HepG2 (cell line): ENCODE results near the gene MTFP1. TPM values are rescaled to one million over a fixed set of nuclear protein-coding genes. Genes with fewer than 3 reads are reported as not detected.

Experiments
- BCL6 ChIP-seq: IDR thresholded peaks from 2 replicates; pipeline ENCODE4 v1.6.1; 2016; ENCODE audit warnings: missing genetic modification reagents, missing compliant biosample characterization
- DMAP1 ChIP-seq: IDR thresholded peaks from 2 replicates; pipeline ENCODE4 v1.6.1; 2016
- ELF3 ChIP-seq: IDR thresholded peaks from 2 replicates; pipeline ENCODE4 v1.6.1; 2016; ENCODE audit warnings: missing genetic modification reagents, missing compliant biosample characterization
- ETV6 ChIP-seq: sonication (generic); formaldehyde crosslinking; conservative IDR thresholded peaks from 2 replicates; pipeline ENCODE4 v1.4.0; 2020; ENCODE audit warnings: missing genetic modification reagents
- HNRNPL ChIP-seq: fragments of 200-400 bp; formaldehyde crosslinking; IDR thresholded peaks from 2 replicates; pipeline ENCODE4 v1.6.1; 2017; ENCODE audit warnings: mild to moderate bottlenecking, low read depth, low read length
- IRF2 ChIP-seq: IDR thresholded peaks from 2 replicates; pipeline ENCODE4 v1.6.1; 2018; ENCODE audit warnings: missing genetic modification reagents, missing compliant biosample characterization
- JUNB ChIP-seq: sonication (generic); formaldehyde crosslinking; IDR thresholded peaks from 2 replicates; pipeline ENCODE4 v1.8.0; 2022; ENCODE audit warnings: missing genetic modification reagents, mild to moderate bottlenecking, borderline replicate concordance
- KDM3A ChIP-seq: IDR thresholded peaks from 2 replicates; pipeline ENCODE4 v1.6.1; 2018; ENCODE audit warnings: low read depth, missing compliant biosample characterization
- MED1 ChIP-seq: sonication (generic); formaldehyde crosslinking; IDR thresholded peaks from 2 replicates; pipeline ENCODE4 v1.4.0; 2020; ENCODE audit warnings: missing genetic modification reagents
- MXD4 ChIP-seq: IDR thresholded peaks from 2 replicates; pipeline ENCODE4 v1.6.1; 2016; ENCODE audit warnings: mild to moderate bottlenecking, missing biosample characterization, missing genetic modification reagents
- MXI1 ChIP-seq: IDR thresholded peaks from 3 replicates; pipeline ENCODE4 v1.6.1; 2012; ENCODE audit warnings: low read depth, low read length, inconsistent platforms, borderline replicate concordance
- NCOA1 ChIP-seq: sonication (generic); formaldehyde crosslinking; IDR thresholded peaks from 2 replicates; pipeline ENCODE4 v1.9.0; 2021; ENCODE audit warnings: missing genetic modification reagents
- PCBP1 ChIP-seq: fragments of 200-400 bp; formaldehyde crosslinking; IDR thresholded peaks from 2 replicates; pipeline ENCODE4 v1.6.1; 2017; ENCODE audit warnings: mild to moderate bottlenecking, low read depth, low read length, borderline replicate concordance
- REPIN1 ChIP-seq: sonication (generic); formaldehyde crosslinking; IDR thresholded peaks from 2 replicates; pipeline ENCODE4 v1.8.0; 2022; ENCODE audit warnings: missing genetic modification reagents, low read depth, mild to moderate bottlenecking, borderline replicate concordance
- RXRA ChIP-seq: sonication (generic); formaldehyde crosslinking; IDR thresholded peaks from 2 replicates; pipeline ENCODE4 v1.5.1; 2020; ENCODE audit warnings: missing genetic modification reagents
- SP2 ChIP-seq: sonication (generic); formaldehyde crosslinking; IDR thresholded peaks from 2 replicates; pipeline ENCODE4 v1.5.1; 2020; ENCODE audit warnings: mild to moderate bottlenecking, missing genetic modification reagents
- TBX2 ChIP-seq: sonication (generic); formaldehyde crosslinking; IDR thresholded peaks from 2 replicates; pipeline ENCODE4 v1.5.0; 2020; ENCODE audit warnings: missing genetic modification reagents, mild to moderate bottlenecking, borderline replicate concordance
- TCF7 ChIP-seq: sonication (generic); IDR thresholded peaks from 2 replicates; pipeline ENCODE4 v1.6.1; 2016; ENCODE audit warnings: antibody characterized with exemption, low read depth
- ZNF205 ChIP-seq: IDR thresholded peaks from 2 replicates; pipeline ENCODE4 v1.6.1; 2018; ENCODE audit warnings: missing biosample characterization, missing genetic modification reagents
- ZNF317 ChIP-seq: sonication (generic); formaldehyde crosslinking; IDR thresholded peaks from 2 replicates; pipeline ENCODE4 v1.5.0; 2020; ENCODE audit warnings: mild to moderate bottlenecking, missing genetic modification reagents
- ZNF441 ChIP-seq: sonication (generic); formaldehyde crosslinking; IDR thresholded peaks from 2 replicates; pipeline ENCODE4 v1.7.0; 2021; ENCODE audit warnings: missing genetic modification reagents, borderline replicate concordance
- ZNF530 ChIP-seq: sonication (generic); formaldehyde crosslinking; IDR thresholded peaks from 2 replicates; pipeline ENCODE4 v1.5.0; 2020; ENCODE audit warnings: low read depth, mild to moderate bottlenecking, missing genetic modification reagents
- ZNF570 ChIP-seq: sonication (generic); formaldehyde crosslinking; IDR thresholded peaks from 2 replicates; pipeline ENCODE4 v1.4.0; 2020; ENCODE audit warnings: mild to moderate bottlenecking, missing genetic modification reagents, borderline replicate concordance
- ZNF615 ChIP-seq: sonication (generic); formaldehyde crosslinking; IDR thresholded peaks from 2 replicates; pipeline ENCODE4 v1.5.0; 2020; ENCODE audit warnings: mild to moderate bottlenecking, missing genetic modification reagents, borderline replicate concordance
- ZNF644 ChIP-seq: IDR thresholded peaks from 2 replicates; pipeline ENCODE4 v1.6.1; 2016; ENCODE audit warnings: low read depth
- ZNF724P ChIP-seq: sonication (generic); formaldehyde crosslinking; IDR thresholded peaks from 2 replicates; pipeline ENCODE4 v1.8.0; 2022; ENCODE audit warnings: missing genetic modification reagents, borderline replicate concordance
- ZSCAN22 ChIP-seq: sonication (generic); formaldehyde crosslinking; IDR thresholded peaks from 2 replicates; pipeline ENCODE4 v1.4.0; 2020; ENCODE audit warnings: mild to moderate bottlenecking, missing genetic modification reagents
- polyA plus RNA-seq, 8 experiments: library from polyadenylated mRNA; depleted of rRNA in 3 of 8; stranded (reverse) in 7 of 8; unstranded in 1 of 8; fragments of >200 nt; fragmentation: Illumina TruSeq in 4 of 8; extraction: Trizol in 4 of 8; gene quantifications; 2 replicates each; pipeline versions ENCODE4 v1.2.1 to v1.2.3, GENCODE V29; 2011 to 2016; ENCODE audit warnings: low read depth in 4 of 8, missing spikeins in 1 of 8, mixed read lengths in 1 of 8; ENCODE audit not compliant: insufficient read depth in 1 of 8
- total RNA-seq, 5 experiments: library from RNA; depleted of rRNA; stranded (reverse); fragments of >200 nt; fragmentation: Illumina TruSeq; extraction: Trizol; gene quantifications; 2 replicates each; pipeline ENCODE4 v1.2.3, GENCODE V29; 2016; ENCODE audit warnings: low read depth in 1 of 5
- TF ChIP-seq, protein P1 (sequence below): sonication (generic); formaldehyde crosslinking; IDR thresholded peaks from 2 replicates; pipeline ENCODE4 v1.5.0; 2020; ENCODE audit warnings: mild to moderate bottlenecking, missing genetic modification reagents
- TF ChIP-seq, protein P2 (sequence below): sonication (generic); formaldehyde crosslinking; IDR thresholded peaks from 2 replicates; pipeline ENCODE4 v1.4.0; 2020; ENCODE audit warnings: mild to moderate bottlenecking, low read depth, missing genetic modification reagents
- TF ChIP-seq, protein P3 (sequence below): sonication (generic); formaldehyde crosslinking; IDR thresholded peaks from 2 replicates; pipeline ENCODE4 v1.4.0; 2020; ENCODE audit warnings: low read depth, mild to moderate bottlenecking, missing genetic modification reagents

MTFP1 gene
- total and polyA plus RNA-seq, 2 of the 13 experiments (the other 11 are each of a cell fraction or from before 2014, with no cell fraction given), result 29.5 to 45.6 TPM

DNA sequence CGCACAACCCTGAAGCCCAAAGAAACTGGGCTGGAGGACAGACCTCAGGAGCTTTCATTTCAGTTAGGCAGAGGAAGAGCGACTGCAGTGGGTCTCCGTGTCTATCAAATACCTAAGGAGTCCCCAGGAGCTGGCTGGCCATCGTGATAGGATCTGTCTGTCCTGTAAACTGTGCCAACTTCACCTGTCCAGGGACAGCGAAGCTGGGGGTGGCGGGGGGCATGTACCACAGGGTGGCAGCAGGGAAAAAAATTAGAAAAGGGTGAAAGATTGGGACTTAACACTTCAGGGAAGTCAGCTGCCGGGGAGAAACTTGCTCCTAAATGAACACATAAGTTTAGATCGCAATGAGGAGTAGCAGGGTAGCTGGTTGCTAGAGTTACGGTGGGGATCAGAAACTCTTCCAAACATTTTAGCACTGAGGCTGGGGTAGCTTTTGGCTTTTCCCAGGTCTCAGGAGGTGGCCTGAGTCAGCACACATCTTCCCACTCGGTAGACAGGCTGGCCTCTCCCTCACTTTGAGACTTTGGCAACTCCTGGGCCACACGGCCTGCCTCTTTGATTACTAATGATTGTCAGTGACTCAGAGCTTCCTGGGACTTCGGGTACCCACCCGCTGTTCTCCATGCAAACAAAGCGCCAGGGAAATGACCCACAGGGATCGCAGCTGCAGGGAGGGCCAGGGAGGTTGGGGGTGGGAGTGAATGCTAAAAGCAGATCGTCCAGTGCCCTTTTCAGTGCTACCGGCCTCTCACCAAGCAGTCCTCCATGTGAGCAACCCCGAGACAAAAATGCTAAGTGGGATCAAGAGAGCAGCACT, 2.9 kb upstream of the MTFP1 start (continued):
- TF ChIP-seq ETV6 (CRISPR knock-in tag) (no peak), ZNF615 (no peak), ZSCAN22 (no peak), BCL6 (no peak), IRF2 (CRISPR knock-in tag) (no peak), JUNB (peak; percentile 36; the same call in 1 of the 2 replicates), NCOA1 (CRISPR knock-in tag) (no peak), PCBP1 (no peak), TCF7 (no peak), ZNF644 (CRISPR knock-in tag) (no peak), ZNF205 (peak; percentile 4; the same call in 1 of the 2 replicates), TBX2 (CRISPR knock-in tag) (peak; percentile 33; the same call in 1 of the 2 replicates), ZNF570 (no peak), RXRA (peak; percentile 2; the same call in 1 of the 2 replicates), REPIN1 (CRISPR knock-in tag) (no peak), ZNF317 (no peak; the same call in 1 of the 2 replicates), ZNF530 (CRISPR knock-in tag) (no peak), SP2 (CRISPR knock-in tag) (no peak), MXD4 (CRISPR knock-in tag) (no peak), ZNF724P (no peak), KDM3A (CRISPR knock-in tag) (no peak), MXI1 (peak; percentile 60; the same call in 1 of the 3 replicates), DMAP1 (CRISPR knock-in tag) (no peak), ZNF441 (CRISPR knock-in tag) (no peak), ELF3 (CRISPR knock-in tag) (peak; percentile 41; the same call in 1 of the 2 replicates), MED1 (CRISPR knock-in tag) (peak; percentile 31), HNRNPL (peak; percentile 80; the same call in 1 of the 2 replicates)
- TF ChIP-seq, protein P1, sequence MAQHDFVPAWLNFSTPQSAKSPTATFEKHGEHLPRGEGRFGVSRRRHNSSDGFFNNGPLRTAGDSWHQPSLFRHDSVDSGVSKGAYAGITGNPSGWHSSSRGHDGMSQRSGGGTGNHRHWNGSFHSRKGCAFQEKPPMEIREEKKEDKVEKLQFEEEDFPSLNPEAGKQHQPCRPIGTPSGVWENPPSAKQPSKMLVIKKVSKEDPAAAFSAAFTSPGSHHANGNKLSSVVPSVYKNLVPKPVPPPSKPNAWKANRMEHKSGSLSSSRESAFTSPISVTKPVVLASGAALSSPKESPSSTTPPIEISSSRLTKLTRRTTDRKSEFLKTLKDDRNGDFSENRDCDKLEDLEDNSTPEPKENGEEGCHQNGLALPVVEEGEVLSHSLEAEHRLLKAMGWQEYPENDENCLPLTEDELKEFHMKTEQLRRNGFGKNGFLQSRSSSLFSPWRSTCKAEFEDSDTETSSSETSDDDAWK (CRISPR knock-in tag), result no peak
- TF ChIP-seq, protein P2, sequence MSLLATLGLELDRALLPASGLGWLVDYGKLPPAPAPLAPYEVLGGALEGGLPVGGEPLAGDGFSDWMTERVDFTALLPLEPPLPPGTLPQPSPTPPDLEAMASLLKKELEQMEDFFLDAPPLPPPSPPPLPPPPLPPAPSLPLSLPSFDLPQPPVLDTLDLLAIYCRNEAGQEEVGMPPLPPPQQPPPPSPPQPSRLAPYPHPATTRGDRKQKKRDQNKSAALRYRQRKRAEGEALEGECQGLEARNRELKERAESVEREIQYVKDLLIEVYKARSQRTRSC (CRISPR knock-in tag), result no peak
- TF ChIP-seq, protein P3, sequence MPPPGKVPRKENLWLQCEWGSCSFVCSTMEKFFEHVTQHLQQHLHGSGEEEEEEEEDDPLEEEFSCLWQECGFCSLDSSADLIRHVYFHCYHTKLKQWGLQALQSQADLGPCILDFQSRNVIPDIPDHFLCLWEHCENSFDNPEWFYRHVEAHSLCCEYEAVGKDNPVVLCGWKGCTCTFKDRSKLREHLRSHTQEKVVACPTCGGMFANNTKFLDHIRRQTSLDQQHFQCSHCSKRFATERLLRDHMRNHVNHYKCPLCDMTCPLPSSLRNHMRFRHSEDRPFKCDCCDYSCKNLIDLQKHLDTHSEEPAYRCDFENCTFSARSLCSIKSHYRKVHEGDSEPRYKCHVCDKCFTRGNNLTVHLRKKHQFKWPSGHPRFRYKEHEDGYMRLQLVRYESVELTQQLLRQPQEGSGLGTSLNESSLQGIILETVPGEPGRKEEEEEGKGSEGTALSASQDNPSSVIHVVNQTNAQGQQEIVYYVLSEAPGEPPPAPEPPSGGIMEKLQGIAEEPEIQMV, result no peak
